GM19193 (cell line): ENCODE results near the gene C18orf32.

Source experiments
- POLR2A ChIP-seq: IDR thresholded peaks from 4 replicates; pipeline ENCODE4 v1.6.1; 2011; ENCODE audit not compliant: insufficient read depth, insufficient read length; ENCODE audit errors: extremely low read depth

Gene C18orf32

GRCh38 chr18:49481907-49482306 lies 5.1 kb downstream of the C18orf32 start:
- TF ChIP-seq POLR2A = no peak

GRCh38 chr18:49481317-49481716 lies 5.7 kb downstream of the C18orf32 start:
- TF ChIP-seq POLR2A = no peak

GRCh38 chr18:49479381-49480137 lies 7.5 kb downstream of the C18orf32 start:
- no peak for TF ChIP-seq POLR2A

GRCh38 chr18:49476664-49477411 lies 10.2 kb downstream of the C18orf32 start:
- no peak for TF ChIP-seq POLR2A

- no peak for TF ChIP-seq POLR2A
These were observed 13.3 kb downstream of the C18orf32 start for GRCh38 chr18:49473721-49474120.

- TF ChIP-seq POLR2A = no peak
These were observed 14.6 kb downstream of the C18orf32 start for GRCh38 chr18:49472459-49472858.

- TF ChIP-seq POLR2A = no peak
These were observed 15.5 kb downstream of the C18orf32 start for GRCh38 chr18:49471532-49471931.

- no peak for TF ChIP-seq POLR2A
These were observed 19.4 kb downstream of the C18orf32 start for GRCh38 chr18:49467599-49467998.

- TF ChIP-seq POLR2A = no peak
These were observed 19.9 kb downstream of the C18orf32 start for GRCh38 chr18:49467019-49467563.

GRCh38 chr18:49464718-49465598 lies 22.1 kb downstream of the C18orf32 start:
- TF ChIP-seq POLR2A = no peak

- TF ChIP-seq POLR2A = no peak
These were observed 25.4 kb downstream of the C18orf32 start for GRCh38 chr18:49461602-49461977.

- TF ChIP-seq POLR2A = no peak
These were observed 25.9 kb downstream of the C18orf32 start for GRCh38 chr18:49460976-49461601.

GRCh38 chr18:49459404-49460171 lies 27.4 kb downstream of the C18orf32 start:
- no peak for TF ChIP-seq POLR2A

GRCh38 chr18:49457616-49458015 lies 29.4 kb downstream of the C18orf32 start:
- TF ChIP-seq POLR2A = no peak
